ENCODE measurements around the gene ELK4. TPM values are rescaled to one million over a fixed set of nuclear protein-coding genes. Genes with fewer than 3 reads are reported as not detected.
A peak's percentile ranks its signal among the peaks of the same experiment; 100 is the strongest.

ELK4 gene
- total RNA-seq, 1 donor from 2014 or later = 28.8 TPM

GRCh38 chr1:205595435-205595834 is 36.4 kb downstream of the ELK4 start:
- ATAC-seq = no peak

- no peak for ATAC-seq
Observed at GRCh38 chr1:205594846-205595245, 37.0 kb downstream of the ELK4 start.

GRCh38 chr1:205593967-205594366 is 37.8 kb downstream of the ELK4 start:
- ATAC-seq = no peak

GRCh38 chr1:205593532-205593931 is 38.3 kb downstream of the ELK4 start:
- ATAC-seq = no peak

- ATAC-seq = peak; percentile 2
Observed at GRCh38 chr1:205592443-205593003, 39.3 kb downstream of the ELK4 start.

GRCh38 chr1:205591522-205592351 is 40.1 kb downstream of the ELK4 start:
- peak; percentile 94 for ATAC-seq

- no peak for ATAC-seq
Observed at GRCh38 chr1:205590777-205591513, 40.9 kb downstream of the ELK4 start.

GRCh38 chr1:205590457-205590768 is 41.4 kb downstream of the ELK4 start:
- no peak for ATAC-seq

- ATAC-seq = no peak
Observed at GRCh38 chr1:205589618-205590456, 42.0 kb downstream of the ELK4 start.

- ATAC-seq = no peak
Observed at GRCh38 chr1:205589046-205589445, 42.8 kb downstream of the ELK4 start.

- no peak for ATAC-seq
Observed at GRCh38 chr1:205588636-205589035, 43.2 kb downstream of the ELK4 start.

GRCh38 chr1:205587581-205587980 is 44.2 kb downstream of the ELK4 start:
- ATAC-seq = no peak

- ATAC-seq = no peak
Observed at GRCh38 chr1:205585835-205586785, 45.7 kb downstream of the ELK4 start.

- ATAC-seq = peak; percentile 43
Observed at GRCh38 chr1:205585169-205585834, 46.5 kb downstream of the ELK4 start.

- no peak for ATAC-seq
Observed at GRCh38 chr1:205584732-205585131, 47.1 kb downstream of the ELK4 start.

GRCh38 chr1:205583461-205584130 is 48.2 kb downstream of the ELK4 start:
- ATAC-seq = no peak

GRCh38 chr1:205582471-205583291 is 49.1 kb downstream of the ELK4 start:
- peak; percentile 46 for ATAC-seq

GRCh38 chr1:205582046-205582445 is 49.8 kb downstream of the ELK4 start:
- ATAC-seq = no peak

GRCh38 chr1:205581321-205581980 is 50.4 kb downstream of the ELK4 start:
- no peak for ATAC-seq
